Measurements from ENCODE around the gene PPP1R11. TPM values are rescaled to one million over a fixed set of nuclear protein-coding genes. Genes with fewer than 3 reads are reported as not detected.

PPP1R11 gene
- total and polyA plus RNA-seq, 2 experiments from 2014 or later = 50.9 to 74.5 TPM

DNA sequence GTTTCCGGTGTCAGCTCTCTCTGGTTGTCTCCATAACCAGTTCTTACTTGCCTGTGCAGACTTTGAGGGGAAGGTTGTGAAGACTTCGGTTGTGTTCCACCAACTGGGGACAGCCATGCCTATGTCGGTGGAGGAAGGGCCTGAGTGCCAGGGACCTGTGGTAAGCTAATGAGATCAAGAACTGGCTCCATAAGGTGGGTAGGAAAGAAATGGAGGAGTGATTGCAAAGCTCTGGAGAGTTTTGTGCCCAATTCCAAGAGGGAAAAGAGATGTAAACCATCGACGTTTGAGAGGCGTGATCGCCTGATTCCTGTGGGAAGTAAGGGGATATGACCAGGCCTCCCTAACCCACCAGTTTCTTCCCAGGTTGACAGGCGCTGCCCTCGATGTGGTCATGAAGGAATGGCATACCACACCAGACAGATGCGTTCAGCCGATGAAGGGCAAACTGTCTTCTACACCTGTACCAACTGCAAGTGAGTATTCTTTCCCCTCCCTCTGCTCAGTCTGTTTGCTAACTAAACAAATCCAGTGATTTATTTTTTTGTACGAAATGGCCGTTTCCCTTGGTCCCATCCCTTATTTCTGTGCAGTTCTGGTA is 5.0 kb upstream of the PPP1R11 start:
- no peaks in the 10 kb centered on the region for H3K9me3 ChIP-seq (ENCODE audit: low read depth)
- TF ChIP-seq EZH2 (IDR thresholded peaks at IDR 0.05; ENCODE audit: borderline replicate concordance) (no peak), CTCF (IDR thresholded peaks at IDR 0.05; ENCODE audit: poor library complexity) (no peak), EZH2phosphoT487 (IDR thresholded peaks at IDR 0.05; ENCODE audit: low read depth, severe bottlenecking, unreplicated experiment) (no peak)
- H3K36me3 ChIP-seq (replicated peaks; ENCODE audit: insufficient read depth, low read depth) = no peaks in the 10 kb centered on the region
- no peaks in the 10 kb centered on the region for H3K9me2 ChIP-seq (replicated peaks; ENCODE audit: insufficient read depth)
- no peaks in the 10 kb centered on the region for H4K20me1 ChIP-seq (ENCODE audit: insufficient read depth, poor library complexity, severe bottlenecking)
- H3K27ac ChIP-seq = peak overlapping the region; percentile 96
- H2AFZ ChIP-seq = peak overlapping the region; percentile 67
- WGBS (ENCODE audit: low lambda C conversion rate, missing lambda C conversion rate) = 65% methylated on average over 13 of the region's 13 CpGs
- peaks cover 32% of the 10 kb centered on the region for H3K79me2 ChIP-seq
- peak; percentile 29 for DNase-seq (ENCODE audit: low spot score)
- H3K27me3 ChIP-seq = no peaks in the 10 kb centered on the region
- peak overlapping the region; percentile 90 for H3K4me2 ChIP-seq
- peak overlapping the region; percentile 50 for H3K4me3 ChIP-seq
- peaks cover 14% of the 10 kb centered on the region for H3K4me1 ChIP-seq (ENCODE audit: insufficient read depth)

- Histone ChIP-seq H3K4me3 (peak overlapping the region; percentile 50), H3K9me3 (ENCODE audit: low read depth) (no peaks in the 10 kb centered on the region), H3K79me2 (peaks cover 35% of the 10 kb centered on the region), H3K27me3 (no peaks in the 10 kb centered on the region), H3K36me3 (replicated peaks; ENCODE audit: insufficient read depth, low read depth) (no peaks in the 10 kb centered on the region), H3K9me2 (replicated peaks; ENCODE audit: insufficient read depth) (no peaks in the 10 kb centered on the region), H3K4me2 (peak overlapping the region; percentile 90), H3K4me1 (ENCODE audit: insufficient read depth) (peaks cover 14% of the 10 kb centered on the region), H4K20me1 (ENCODE audit: insufficient read depth, poor library complexity, severe bottlenecking) (no peaks in the 10 kb centered on the region), H3K27ac (peak overlapping the region; percentile 96), H2AFZ (peak overlapping the region; percentile 67)
- no peak for TF ChIP-seq EZH2 (IDR thresholded peaks at IDR 0.05; ENCODE audit: borderline replicate concordance)
- TF ChIP-seq CTCF (IDR thresholded peaks at IDR 0.05; ENCODE audit: poor library complexity) = no peak
- no peak for TF ChIP-seq EZH2phosphoT487 (IDR thresholded peaks at IDR 0.05; ENCODE audit: low read depth, severe bottlenecking, unreplicated experiment)
- no peak for DNase-seq (ENCODE audit: low spot score)
- WGBS (ENCODE audit: low lambda C conversion rate, missing lambda C conversion rate) = 95% methylated on average over 7 of the region's 7 CpGs
Measured at GRCh38 chr6:30062471-30063178, 4.4 kb upstream of the PPP1R11 start.

GRCh38 chr6:30063315-30063714 is 3.7 kb upstream of the PPP1R11 start:
- no peaks in the 10 kb centered on the region for H4K20me1 ChIP-seq (ENCODE audit: insufficient read depth, poor library complexity, severe bottlenecking)
- peaks cover 42% of the 10 kb centered on the region for H3K79me2 ChIP-seq
- TF ChIP-seq EZH2phosphoT487 (IDR thresholded peaks at IDR 0.05; ENCODE audit: low read depth, severe bottlenecking, unreplicated experiment) (no peak), EZH2 (IDR thresholded peaks at IDR 0.05; ENCODE audit: borderline replicate concordance) (no peak), CTCF (IDR thresholded peaks at IDR 0.05; ENCODE audit: poor library complexity) (no peak)
- H3K9me3 ChIP-seq (ENCODE audit: low read depth) = no peaks in the 10 kb centered on the region
- H3K9me2 ChIP-seq (replicated peaks; ENCODE audit: insufficient read depth) = no peaks in the 10 kb centered on the region
- H3K36me3 ChIP-seq (replicated peaks; ENCODE audit: insufficient read depth, low read depth) = no peaks in the 10 kb centered on the region
- no peak overlapping the region for H3K27ac ChIP-seq
- peak overlapping the region; percentile 90 for H3K4me2 ChIP-seq
- WGBS (ENCODE audit: low lambda C conversion rate, missing lambda C conversion rate) = 94% methylated on average over 2 of the region's 2 CpGs
- H2AFZ ChIP-seq = no peak overlapping the region
- peaks cover 14% of the 10 kb centered on the region for H3K4me1 ChIP-seq (ENCODE audit: insufficient read depth)
- DNase-seq (ENCODE audit: low spot score) = no peak
- no peak overlapping the region for H3K4me3 ChIP-seq
- no peaks in the 10 kb centered on the region for H3K27me3 ChIP-seq

Data from hepatocyte (in vitro differentiated cells).